Activated CD8-positive, alpha-beta memory T cell treated with anti-CD3 and anti-CD28 coated beads for 48 hours (primary cell): ENCODE data around the gene IDH3G.
"Not testable (repeated sequence)": the region's sequence is repeated elsewhere in the genome, so short reads cannot be mapped to it uniquely, and the experiment has no call there.

Experiments used
- DNase-seq, 3 experiments: peaks; one replicate each; pipeline ENCODE4 v3.0.0-alpha.2; 2020; ENCODE audit warnings: low read depth in 2 of 3, low spot score in 2 of 3

Gene IDH3G

DNA sequence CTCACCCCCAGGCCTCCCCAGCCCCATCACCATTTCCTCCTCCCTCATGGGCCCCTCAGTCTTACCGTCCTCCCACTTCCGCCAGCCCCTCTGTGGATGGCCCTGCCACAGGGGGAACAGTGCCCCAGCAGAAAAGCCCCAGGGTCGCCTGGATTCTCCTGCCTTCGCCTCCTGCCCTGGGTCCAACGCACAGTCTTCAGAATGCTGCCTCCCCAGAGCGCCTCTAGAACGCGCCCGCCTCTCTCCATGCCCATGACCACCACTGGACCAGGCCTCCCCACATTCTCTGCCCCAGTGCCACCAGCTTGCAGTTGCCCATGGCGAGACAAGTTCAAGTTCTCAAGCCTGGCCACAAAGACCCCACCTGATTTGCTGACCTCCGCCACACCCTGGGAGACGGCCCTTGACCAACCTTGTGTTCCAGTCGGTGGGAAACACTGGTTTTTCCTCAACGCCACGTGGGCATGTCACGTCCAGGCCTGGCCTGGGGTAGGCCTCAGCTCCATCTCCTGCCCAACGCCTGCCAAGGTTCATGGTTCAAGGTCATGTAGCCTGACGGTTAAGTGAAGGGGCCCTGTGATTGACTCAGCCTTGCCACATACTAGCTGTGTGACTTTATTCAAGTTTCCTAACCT lies 30.8 kb downstream of the IDH3G start:
- no peak for DNase-seq

DNA sequence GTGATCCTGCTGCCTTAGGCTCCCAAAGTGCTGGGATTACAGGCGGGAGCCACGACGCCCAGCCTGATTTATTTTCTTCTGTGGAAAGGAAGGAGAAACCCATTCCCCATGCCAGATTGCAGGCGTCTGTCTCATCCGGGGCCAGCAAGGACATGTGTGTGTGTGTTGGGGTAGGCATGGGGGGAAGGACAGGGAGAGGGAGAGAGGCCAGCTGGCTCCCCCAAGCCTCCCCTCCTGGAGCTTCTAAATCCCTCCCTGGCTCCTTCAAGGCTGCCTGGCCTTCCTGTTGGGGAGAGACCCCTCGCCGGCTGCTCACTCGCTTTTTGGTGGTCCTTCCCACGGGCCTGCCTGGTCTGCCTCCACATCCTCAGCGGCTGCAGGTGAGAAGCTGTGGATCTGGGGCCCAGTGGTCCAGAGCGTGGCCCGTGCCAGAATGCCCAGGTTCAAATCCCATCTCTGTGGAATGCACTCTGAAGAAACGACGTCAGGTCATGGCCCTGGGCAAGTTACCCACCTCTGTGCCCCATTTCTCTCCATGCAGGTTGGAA lies 31.5 kb downstream of the IDH3G start:
- no peak for DNase-seq

DNA sequence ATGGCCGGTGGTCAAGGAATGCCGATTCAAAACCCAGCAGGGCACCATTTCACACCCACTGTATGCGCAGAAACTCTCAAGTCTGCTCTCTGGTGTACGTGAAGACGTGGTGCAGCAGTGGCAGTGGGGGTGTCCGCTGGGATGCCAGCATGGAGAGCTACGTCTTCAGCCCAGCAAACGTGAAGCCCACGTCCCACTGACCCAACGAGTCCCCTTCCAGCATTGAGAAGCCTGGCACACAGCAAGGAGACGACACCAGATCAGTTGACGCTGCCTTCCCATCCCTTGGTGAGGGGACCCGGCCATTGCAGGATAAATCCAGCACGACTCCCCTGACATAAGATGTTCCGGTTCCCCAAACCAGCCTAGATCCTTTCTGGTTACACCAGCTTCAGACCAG lies 32.3 kb downstream of the IDH3G start:
- DNase-seq, result no peak

DNA sequence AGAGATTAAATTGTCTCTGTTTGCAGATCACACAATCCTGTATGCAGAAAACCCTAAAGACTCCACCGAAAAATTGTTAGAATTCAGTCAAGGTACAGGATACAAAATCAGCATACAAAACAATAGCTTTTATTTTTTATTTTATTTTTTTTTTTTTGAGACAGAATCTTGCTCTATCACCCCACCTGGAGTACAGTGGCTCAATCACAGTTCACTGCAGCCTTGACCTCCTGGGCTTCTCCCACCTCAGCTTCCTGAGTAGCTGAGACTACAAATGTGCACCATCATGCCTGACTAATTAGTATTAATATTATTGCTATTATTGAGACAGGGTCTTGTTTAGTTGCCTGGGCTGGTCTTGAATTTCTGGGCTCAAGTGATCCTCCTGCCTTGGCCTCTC lies 39.0 kb downstream of the IDH3G start:
- no peak for DNase-seq

DNA sequence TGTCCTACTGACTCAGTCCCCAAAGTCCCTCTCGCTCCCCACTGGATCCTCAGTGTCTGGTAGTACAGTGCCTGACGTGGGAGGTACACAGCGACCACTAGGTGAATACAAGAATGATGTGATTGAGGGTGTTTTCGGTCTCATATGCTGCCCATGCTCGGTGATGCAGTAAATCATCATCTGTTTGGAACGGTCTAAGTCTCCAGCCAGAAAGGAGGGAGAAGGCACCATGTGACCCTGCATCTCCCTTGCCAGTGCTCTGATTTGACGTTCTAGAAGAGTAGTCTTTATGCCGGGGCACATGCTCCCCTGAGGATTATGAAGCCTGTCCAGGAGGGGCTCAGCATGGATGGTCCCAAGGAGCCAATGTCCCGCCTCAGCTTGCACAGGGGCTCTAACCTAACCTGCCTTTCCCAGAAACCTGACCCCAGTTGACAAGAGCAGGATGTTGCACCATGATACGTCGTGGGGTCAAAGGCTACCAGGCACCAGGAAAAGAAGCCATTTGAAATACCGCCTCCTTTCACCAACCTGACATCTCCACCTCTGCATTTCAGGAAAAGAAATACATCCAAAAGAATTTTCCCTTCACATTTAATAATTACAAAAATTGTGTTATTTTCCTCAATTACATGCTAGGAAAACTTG lies 43.9 kb downstream of the IDH3G start:
- DNase-seq, result no peak

DNA sequence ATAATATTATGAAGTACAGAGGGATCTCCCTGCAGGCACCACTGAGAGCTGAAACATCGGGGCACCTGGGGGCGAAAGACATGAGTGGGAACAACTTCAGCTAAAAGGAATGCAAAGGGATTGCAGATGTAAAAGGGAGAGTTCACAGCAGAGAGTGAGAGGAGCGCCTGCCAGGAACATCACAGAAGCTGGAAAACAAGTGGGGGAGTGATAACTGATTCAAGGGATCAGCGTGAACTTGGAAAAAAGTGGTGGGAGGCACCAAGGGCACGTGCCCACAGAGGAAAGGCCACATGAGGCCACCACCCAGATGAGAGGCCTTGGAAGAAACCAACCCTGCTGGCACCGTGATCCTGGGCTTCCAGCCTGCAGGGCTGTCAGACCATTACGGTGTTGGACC lies 45.2 kb downstream of the IDH3G start:
- not testable (repeated sequence) for DNase-seq

DNA sequence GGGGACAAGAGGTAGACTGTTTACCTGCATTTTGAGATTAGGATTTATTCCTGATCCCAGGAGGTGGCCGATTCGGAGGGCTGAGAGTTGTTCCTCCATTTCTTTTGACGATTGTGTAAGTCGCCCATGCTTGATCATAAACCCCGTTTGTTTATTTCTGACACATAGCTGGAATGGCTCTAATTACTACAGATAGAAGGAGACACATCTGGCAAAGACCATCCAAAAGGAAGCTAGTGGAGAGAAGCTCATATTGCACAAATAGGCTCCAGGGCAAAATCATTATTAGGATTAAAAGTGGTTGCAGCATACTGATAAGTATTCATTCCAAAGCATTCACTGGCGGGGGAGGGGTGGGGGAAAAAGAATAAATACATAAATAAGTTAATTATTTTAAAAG lies 47.2 kb downstream of the IDH3G start:
- not testable (repeated sequence) for DNase-seq

DNA sequence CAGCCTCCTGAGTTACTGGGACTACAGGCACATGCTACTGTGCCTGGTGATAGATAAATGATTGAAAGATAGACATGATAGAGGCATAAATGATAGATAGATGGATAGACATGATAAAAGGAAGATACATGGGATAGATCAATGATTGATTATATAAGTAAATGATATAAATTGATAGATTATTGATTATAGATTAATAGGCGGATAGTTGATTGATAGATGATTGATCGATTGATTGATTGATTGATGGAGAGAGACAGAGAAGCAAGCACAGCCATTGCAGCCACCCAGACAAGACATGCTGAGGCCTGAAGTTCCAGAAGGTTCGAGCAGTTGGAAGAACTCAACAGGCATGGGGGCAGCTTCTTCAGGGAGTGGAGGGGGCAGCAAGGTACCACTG lies 47.8 kb downstream of the IDH3G start:
- no peak for DNase-seq

DNA sequence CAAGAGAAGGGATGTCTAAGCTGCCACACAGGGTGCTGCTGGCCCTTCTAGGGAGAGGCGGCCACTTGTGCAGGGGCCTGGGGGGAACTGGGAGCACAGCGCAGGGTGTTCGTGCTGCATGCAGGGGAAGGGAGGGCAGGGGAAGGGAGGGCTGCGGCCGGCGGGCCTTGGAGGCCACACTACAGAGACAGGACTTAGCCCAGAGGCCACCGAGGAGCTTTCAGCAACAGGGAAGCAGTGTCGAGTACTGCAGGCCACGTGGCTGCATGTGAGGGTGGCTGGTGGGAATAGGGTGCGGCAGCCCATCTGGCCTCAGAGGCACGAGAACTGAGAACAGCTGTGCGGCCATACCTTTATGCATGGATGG lies 49.1 kb downstream of the IDH3G start:
- DNase-seq, result not testable (repeated sequence)

DNA sequence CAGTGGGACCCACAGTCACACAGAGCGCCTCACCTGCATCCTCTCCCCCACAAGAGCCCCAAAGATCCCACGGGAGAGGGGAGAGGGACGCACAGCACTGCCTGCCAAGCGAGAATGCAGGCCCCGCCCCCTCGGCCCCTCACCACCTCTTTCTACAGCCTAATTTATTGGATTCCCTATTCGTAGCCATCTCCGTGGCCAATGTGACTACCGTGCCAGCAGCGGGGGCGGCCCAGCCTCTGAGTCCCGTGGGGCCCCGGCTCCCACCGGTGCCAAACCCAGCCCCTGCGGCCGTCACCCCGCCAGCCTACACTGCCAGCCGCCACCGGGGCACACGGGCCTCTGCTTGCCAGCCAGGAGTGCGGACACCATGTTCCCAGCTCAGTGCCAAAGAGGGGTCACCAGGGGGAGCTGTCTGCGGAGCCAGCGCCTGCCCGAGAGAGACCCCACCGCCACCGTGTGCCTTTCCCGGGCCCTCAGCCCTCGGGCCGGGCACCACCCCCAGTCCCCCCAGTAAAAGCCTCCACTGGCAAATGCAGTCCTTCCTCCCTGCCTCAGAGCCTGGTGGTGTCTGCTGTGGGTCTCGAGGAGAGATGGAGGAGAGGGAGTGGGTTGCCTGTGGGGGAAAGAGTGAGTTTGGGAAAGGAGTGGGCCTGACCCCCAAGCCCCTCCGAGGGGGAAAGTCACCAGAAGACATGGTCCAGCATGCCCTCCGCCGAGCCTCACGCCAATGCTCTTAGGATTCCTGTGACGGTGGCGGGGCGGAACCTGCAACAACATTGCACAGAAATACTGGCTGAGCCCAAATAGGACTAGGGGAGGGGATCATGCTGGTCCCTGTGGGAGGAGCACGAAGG lies 49.7 kb downstream of the IDH3G start:
- DNase-seq, result no peak

DNA sequence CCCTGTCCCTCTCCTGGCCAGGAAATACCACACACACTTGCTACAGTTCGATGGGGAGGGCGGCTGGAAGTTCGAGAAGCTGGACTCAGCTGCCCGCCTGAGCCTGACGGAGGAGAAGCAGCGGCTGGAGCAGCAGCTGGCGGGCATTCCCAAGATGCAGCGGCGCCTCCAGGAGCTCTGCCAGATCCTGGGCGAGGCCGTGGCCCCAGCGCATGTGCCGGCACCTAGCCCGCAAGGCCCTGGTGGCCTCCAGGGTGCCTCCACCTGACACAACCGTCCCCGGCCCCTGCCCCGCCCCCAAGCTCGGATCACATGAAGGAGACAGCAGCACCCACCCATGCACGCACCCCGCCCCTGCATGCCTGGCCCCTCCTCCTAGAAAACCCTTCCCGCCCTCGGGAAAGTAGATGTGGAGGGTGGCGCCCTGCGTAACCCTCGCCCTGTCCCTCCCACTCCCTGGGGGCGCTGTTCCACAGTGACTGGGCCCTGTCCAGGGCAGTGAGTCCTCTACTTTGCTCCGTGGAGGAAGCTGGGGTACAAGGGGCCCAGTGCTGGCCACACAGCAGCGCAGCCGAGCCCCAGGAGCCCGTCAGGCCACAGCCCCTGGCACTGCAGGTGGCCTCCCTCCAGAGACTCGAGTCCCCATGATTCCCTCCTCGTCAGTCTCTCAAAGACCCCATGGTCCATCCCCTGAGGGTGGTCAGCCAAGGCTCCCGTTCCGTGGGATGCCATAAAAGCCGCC lies 50.5 kb downstream of the IDH3G start:
- DNase-seq, result not testable (repeated sequence)

DNA sequence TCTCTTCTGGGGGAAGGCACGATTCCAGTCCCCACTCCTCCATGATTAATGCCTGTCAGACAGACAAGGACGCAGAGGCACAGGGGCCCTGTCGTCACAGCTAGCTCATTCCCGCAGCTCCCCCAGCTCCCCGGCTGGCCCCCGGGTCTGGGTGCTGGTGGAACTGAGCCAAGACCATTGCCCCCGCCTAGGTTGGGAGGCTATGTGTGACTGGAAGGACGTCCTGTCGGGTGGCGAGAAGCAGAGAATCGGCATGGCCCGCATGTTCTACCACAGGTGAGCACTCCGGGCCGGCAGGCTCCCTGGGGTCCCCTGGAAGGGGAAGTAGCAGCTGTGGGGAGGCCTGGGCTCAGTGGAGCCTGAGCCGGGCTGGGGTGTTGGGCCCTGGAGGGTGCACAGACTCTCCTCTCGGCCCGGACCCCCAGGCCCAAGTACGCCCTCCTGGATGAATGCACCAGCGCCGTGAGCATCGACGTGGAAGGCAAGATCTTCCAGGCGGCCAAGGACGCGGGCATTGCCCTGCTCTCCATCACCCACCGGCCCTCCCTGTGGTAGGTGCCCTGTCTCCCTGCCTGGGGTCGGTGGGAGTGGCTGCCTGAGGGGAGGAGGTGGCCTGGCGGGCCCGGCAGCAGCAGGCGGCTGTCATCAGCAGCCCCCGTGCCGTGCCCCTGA lies 51.2 kb downstream of the IDH3G start:
- DNase-seq, result not testable (repeated sequence)

DNA sequence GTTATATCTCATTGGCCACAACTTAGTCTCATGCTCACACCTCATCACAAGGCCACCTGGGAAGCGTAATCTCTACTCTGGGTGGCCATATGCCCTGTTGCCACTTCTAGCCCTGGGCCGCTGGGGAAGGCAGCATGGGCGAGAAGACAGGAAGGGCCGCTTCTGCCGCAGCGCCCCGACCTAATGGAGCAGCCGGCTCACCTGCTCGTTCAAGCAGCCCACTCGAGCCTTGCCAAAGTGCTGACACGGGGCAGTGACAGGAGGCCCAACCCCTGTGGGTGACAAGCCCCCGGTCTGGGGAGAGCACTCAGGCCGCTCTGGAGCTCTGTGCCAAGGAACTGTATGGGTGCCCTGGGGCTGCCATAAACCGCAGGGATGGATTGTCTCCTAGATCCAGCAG lies 52.1 kb downstream of the IDH3G start:
- not testable (repeated sequence) for DNase-seq

DNA sequence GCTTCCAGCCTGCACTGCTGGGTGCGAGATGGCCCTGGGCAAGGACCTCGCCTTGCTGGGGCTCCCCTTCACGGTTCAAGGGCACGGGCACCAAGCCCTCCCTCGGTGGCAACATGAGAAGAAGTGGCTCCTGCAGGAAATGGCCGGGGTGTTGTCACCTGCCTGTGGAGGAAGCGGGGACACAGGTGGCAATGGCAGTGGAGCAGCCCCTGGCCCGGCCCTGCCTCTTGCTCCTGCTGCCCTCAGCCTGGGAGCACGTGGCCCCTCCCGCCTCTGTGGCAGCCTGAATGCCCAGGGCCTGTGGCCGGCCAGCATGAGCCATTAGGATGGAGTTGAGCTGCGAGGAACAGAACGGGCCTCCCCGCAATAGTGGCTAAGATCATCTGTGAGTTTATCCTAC lies 52.7 kb downstream of the IDH3G start:
- no peak for DNase-seq

DNA sequence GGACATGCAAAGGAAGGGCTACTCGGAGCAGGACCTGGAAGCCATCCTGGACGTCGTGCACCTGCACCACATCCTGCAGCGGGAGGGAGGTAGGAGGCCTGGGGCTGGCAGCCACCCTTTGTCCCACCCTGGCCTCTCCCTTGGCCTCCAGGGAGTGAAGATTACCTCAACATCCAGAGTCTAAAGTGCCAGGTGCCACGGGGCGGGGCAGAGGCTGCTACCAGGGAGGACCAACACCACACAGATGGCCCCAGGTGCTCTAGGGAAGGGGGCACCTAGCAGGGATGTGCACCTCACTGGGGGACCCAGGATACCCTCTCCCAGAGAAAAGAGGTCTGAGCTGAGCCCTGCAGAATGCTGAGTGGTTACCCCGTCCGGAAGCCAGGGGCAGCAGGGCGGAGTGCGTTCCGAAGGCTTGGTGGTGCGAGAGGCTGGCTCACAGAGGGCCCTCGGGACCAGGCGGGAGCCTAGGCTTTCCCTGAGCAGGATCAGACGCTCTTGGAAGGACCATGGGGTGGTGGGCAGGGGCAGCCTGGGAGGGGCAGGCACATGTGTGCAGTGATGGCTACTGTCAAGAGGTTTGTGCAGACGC lies 53.4 kb downstream of the IDH3G start:
- no peak for DNase-seq

DNA sequence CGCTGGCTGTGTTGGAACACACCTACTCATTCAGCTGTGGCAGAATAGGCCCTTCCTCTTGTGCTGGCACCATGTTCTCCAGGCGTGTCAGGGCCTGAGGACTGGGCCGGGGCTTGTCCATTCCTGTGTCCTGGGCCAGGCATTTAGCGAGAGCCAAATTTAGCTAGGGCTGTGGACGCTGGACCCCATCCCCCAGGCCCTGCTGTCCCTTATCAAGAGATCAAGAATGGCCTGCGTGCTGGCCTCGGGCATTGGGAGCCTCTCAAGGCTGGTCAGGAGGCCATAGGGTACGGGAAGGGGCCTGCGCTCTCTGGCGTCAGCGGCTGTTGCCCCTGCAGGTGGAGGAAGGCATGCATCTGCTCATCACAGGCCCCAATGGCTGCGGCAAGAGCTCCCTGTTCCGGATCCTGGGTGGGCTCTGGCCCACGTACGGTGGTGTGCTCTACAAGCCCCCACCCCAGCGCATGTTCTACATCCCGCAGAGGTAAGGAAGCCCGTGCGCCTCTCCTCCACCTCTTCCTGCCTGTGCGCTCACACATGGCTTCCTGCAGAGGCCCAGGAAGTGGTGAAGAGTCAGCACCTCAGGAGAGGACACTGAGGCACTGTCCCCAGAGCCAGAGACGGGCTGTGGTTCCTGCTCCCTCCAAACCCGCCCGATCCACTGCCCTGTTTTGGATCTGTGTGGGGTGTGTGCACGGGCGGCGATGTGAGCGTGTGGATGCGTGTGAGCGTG lies 54.3 kb downstream of the IDH3G start:
- DNase-seq, result no peak

DNA sequence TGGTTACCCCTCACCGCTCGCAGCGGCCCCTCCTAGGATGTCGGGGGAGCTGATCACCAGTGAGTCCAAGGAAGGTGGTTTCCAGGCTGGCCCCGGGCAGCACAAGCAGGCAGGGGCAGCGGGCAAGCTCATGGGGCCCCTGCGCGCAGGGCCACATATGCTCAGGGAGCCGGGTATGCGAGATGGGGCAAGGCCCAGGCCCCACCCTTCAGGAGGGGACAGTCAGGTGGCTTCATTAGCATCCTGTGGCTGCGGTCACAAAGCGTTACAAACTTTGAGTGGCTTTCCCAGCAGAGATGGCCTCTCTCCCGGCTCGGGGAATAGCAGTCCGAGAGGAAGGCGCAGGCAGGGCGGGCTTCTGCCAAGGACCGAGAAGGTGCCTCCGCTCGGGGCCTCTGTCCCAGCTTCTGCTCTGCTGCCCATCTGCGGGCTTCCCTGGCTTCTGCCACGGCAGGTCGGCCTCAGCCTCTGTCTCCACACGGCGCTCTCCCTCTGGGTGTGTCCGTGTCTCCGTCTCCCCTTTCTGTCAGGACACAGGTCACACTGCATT lies 56.0 kb downstream of the IDH3G start:
- DNase-seq, result no peak

DNA sequence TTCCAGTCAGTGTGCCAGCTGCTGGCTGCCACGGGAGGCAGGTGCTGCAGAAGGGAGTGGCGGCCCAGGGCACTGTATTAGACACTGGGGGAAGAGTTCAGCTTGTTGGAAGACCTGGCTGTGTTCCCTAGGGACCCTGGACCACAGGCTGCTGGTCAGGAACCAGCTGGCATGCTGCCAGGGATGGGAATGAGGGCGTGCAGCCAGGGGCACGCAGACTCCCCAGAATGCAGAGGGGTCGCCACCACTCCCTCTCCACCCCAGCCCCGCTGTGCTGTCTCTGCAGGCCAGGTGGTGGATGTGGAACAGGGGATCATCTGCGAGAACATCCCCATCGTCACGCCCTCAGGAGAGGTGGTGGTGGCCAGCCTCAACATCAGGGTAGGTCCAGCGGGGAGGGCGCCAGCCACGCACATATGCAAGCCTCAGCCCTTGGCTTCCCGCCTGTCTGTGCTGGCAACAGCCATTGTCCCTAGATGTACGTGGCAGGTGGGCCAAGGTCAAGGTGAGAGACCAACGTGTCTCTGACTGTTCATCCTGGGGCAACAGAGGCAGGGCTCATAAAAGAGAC lies 57.2 kb downstream of the IDH3G start:
- no peak for DNase-seq
